IMR-90 (cell line): ENCODE results near the gene SCYL2.

Source experiments
- CEBPB ChIP-seq: IDR thresholded peaks from 2 replicates; pipeline ENCODE4 v1.6.1; 2012; ENCODE audit warnings: low read depth, low read length, improper control_type of control experiment
- MAFK ChIP-seq: IDR thresholded peaks from 2 replicates; pipeline ENCODE4 v1.6.1; 2012; ENCODE audit warnings: low read depth, low read length, improper control_type of control experiment
- MXI1 ChIP-seq: IDR thresholded peaks from 2 replicates; pipeline ENCODE4 v1.6.1; 2012; ENCODE audit warnings: low read depth, mild to moderate bottlenecking, low read length, moderate library complexity, borderline replicate concordance
- NFE2L2 ChIP-seq: fragments of 150-350 bp; IDR thresholded peaks from 2 replicates; pipeline ENCODE4 v1.6.1; 2016; ENCODE audit warnings: low read depth, mild to moderate bottlenecking, low read length
- POLR2A ChIP-seq: IDR thresholded peaks from 2 replicates; pipeline ENCODE4 v1.6.1; 2012; ENCODE audit warnings: mild to moderate bottlenecking, low read depth, low read length
- RAD21 ChIP-seq: IDR thresholded peaks from 2 replicates; pipeline ENCODE4 v1.6.1; 2012; ENCODE audit warnings: low read length, improper control_type of control experiment
- RCOR1 ChIP-seq: IDR thresholded peaks from 2 replicates; pipeline ENCODE4 v1.6.1; 2012; ENCODE audit warnings: mild to moderate bottlenecking, low read length, improper control_type of control experiment; ENCODE audit not compliant: insufficient replicate concordance
- RFX5 ChIP-seq: IDR thresholded peaks from 2 replicates; pipeline ENCODE4 v1.8.0; 2012; ENCODE audit warnings: low read depth, mild to moderate bottlenecking, low read length, moderate library complexity
- SMC3 ChIP-seq: fragments of 150-350 bp; IDR thresholded peaks from 2 replicates; pipeline ENCODE4 v1.6.1; 2016; ENCODE audit warnings: low read depth, mild to moderate bottlenecking, antibody characterized with exemption, low read length, moderate library complexity
- TF ChIP-seq, protein P1 (sequence below): conservative IDR thresholded peaks from 2 replicates; pipeline ENCODE4 v1.5.1; 2012; ENCODE audit warnings: mild to moderate bottlenecking, low read depth, low read length, improper control_type of control experiment
- TF ChIP-seq, protein P2 (sequence below): fragments of 150-350 bp; IDR thresholded peaks from 2 replicates; pipeline ENCODE4 v1.6.1; 2017; ENCODE audit warnings: mild to moderate bottlenecking, antibody characterized with exemption, low read length, low read depth

DNA sequence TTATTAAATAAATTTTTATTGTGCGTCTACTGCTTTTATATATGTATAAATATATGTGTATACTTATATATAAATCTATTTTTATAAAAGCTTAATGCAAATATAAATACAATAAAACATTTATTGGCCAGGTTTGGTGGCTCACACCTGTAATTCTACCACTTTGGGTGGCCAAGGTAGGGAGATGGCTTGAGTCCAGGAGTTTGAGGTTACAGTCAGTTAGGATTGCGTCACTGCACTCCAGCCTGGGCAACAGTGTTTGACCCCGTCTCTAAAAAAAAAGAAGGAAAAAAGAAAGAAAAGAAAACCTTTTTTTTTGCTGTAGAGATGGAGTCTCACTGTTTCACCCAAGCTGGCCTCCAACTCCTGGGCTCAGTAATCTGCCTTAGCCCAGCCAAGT is 45.5 kb upstream of the SCYL2 start:
- TF ChIP-seq, protein P1, sequence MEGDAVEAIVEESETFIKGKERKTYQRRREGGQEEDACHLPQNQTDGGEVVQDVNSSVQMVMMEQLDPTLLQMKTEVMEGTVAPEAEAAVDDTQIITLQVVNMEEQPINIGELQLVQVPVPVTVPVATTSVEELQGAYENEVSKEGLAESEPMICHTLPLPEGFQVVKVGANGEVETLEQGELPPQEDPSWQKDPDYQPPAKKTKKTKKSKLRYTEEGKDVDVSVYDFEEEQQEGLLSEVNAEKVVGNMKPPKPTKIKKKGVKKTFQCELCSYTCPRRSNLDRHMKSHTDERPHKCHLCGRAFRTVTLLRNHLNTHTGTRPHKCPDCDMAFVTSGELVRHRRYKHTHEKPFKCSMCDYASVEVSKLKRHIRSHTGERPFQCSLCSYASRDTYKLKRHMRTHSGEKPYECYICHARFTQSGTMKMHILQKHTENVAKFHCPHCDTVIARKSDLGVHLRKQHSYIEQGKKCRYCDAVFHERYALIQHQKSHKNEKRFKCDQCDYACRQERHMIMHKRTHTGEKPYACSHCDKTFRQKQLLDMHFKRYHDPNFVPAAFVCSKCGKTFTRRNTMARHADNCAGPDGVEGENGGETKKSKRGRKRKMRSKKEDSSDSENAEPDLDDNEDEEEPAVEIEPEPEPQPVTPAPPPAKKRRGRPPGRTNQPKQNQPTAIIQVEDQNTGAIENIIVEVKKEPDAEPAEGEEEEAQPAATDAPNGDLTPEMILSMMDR: no peak
- no peak for TF ChIP-seq POLR2A
- no peak for TF ChIP-seq RAD21
- TF ChIP-seq MXI1: no peak
- TF ChIP-seq CEBPB: peak; percentile 41; the same call in 1 of the 2 replicates
- no peak for TF ChIP-seq MAFK
- TF ChIP-seq RCOR1: no peak
- no peak for TF ChIP-seq RFX5
- TF ChIP-seq, protein P2, sequence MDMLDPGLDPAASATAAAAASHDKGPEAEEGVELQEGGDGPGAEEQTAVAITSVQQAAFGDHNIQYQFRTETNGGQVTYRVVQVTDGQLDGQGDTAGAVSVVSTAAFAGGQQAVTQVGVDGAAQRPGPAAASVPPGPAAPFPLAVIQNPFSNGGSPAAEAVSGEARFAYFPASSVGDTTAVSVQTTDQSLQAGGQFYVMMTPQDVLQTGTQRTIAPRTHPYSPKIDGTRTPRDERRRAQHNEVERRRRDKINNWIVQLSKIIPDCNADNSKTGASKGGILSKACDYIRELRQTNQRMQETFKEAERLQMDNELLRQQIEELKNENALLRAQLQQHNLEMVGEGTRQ: no peak
- TF ChIP-seq SMC3: no peak
- no peak for TF ChIP-seq NFE2L2
